Measurements from ENCODE around the gene PTCSC3. TPM values are rescaled to one million over a fixed set of nuclear protein-coding genes. Genes with fewer than 3 reads are reported as not detected.
A peak's percentile ranks its signal among the peaks of the same experiment; 100 is the strongest.

The PTCSC3 gene
- total and polyA plus RNA-seq, 9 of the 15 experiments (the other 6 are each of a cell fraction or from before 2014, with no cell fraction given), result not detected

DNA sequence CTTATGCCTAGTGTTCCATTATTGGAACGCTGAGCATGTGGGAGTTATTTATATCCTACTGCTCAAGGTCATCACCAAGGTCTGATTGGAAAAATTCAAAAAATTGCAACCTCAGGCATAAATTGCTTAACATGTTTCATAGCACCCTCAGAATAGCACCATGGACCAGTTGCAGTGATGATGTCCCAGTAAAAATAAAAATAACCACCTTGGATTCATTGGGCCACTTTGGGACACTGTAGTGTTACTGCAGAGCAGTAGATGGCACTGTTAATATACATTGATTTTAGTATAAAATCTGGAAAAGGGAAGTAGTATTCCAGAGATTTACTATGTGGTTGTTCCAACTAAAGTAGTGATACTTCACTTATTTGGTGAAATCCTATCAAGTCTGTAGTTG, 31.0 kb upstream of the PTCSC3 start (continued):
- TF ChIP-seq, protein P1, sequence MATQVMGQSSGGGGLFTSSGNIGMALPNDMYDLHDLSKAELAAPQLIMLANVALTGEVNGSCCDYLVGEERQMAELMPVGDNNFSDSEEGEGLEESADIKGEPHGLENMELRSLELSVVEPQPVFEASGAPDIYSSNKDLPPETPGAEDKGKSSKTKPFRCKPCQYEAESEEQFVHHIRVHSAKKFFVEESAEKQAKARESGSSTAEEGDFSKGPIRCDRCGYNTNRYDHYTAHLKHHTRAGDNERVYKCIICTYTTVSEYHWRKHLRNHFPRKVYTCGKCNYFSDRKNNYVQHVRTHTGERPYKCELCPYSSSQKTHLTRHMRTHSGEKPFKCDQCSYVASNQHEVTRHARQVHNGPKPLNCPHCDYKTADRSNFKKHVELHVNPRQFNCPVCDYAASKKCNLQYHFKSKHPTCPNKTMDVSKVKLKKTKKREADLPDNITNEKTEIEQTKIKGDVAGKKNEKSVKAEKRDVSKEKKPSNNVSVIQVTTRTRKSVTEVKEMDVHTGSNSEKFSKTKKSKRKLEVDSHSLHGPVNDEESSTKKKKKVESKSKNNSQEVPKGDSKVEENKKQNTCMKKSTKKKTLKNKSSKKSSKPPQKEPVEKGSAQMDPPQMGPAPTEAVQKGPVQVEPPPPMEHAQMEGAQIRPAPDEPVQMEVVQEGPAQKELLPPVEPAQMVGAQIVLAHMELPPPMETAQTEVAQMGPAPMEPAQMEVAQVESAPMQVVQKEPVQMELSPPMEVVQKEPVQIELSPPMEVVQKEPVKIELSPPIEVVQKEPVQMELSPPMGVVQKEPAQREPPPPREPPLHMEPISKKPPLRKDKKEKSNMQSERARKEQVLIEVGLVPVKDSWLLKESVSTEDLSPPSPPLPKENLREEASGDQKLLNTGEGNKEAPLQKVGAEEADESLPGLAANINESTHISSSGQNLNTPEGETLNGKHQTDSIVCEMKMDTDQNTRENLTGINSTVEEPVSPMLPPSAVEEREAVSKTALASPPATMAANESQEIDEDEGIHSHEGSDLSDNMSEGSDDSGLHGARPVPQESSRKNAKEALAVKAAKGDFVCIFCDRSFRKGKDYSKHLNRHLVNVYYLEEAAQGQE (IDR thresholded peaks at IDR 0.05; ENCODE audit: borderline replicate concordance), result peak; percentile 37; the same call in 1 of the 2 replicates
- TF ChIP-seq, protein P1 (CRISPR knock-in tag; IDR thresholded peaks at IDR 0.05; ENCODE audit: low read depth), result no peak
- no peak for TF ChIP-seq TARDBP (IDR thresholded peaks at IDR 0.05)
- TF ChIP-seq CTCF (IDR thresholded peaks at IDR 0.05 in 2 of 3, conservative IDR thresholded peaks at IDR 0.05 in 1 of 3; ENCODE audit: insufficient read depth in 2 of 3, low read depth in 1 of 3, low read length in 3 of 3), result peak; percentile 19 to 52 (median 22); a peak in 3 of 6 replicates
- no peak for TF ChIP-seq ZNF175 (CRISPR knock-in tag; IDR thresholded peaks at IDR 0.05; ENCODE audit: low read depth)
- no peak for TF ChIP-seq ZNF280A (IDR thresholded peaks at IDR 0.05; ENCODE audit: low read depth, partially characterized antibody)
- no peak for TF ChIP-seq KLF6 (CRISPR knock-in tag; IDR thresholded peaks at IDR 0.05; ENCODE audit: borderline replicate concordance)
- TF ChIP-seq CHD2 (IDR thresholded peaks at IDR 0.05; ENCODE audit: low read depth, low read length), result no peak
- TF ChIP-seq ZNF324 (CRISPR knock-in tag; IDR thresholded peaks at IDR 0.05), result no peak
- no peak for TF ChIP-seq BCOR (IDR thresholded peaks at IDR 0.05)
- no peak for TF ChIP-seq ZNF174 (CRISPR knock-in tag; IDR thresholded peaks at IDR 0.05)
- TF ChIP-seq SMC3 (conservative IDR thresholded peaks at IDR 0.05; ENCODE audit: insufficient read depth, low read depth, low read length), result 0 out of 2 replicates have a peak, but pooled peaks have one; percentile 24
- no peak for TF ChIP-seq NUFIP1 (IDR thresholded peaks at IDR 0.05; ENCODE audit: partially characterized antibody)
- no peak for TF ChIP-seq ZNF740 (CRISPR knock-in tag; IDR thresholded peaks at IDR 0.05)
- no peak for TF ChIP-seq ZNF740 (tag; IDR thresholded peaks at IDR 0.05)

Data from K562 (cell line).